CD4-positive, alpha-beta T cell (primary cell): ENCODE data around the gene PPP1R9A. TPM values are rescaled to one million over a fixed set of nuclear protein-coding genes. Genes with fewer than 3 reads are reported as not detected.

Experiments used
- ATAC-seq: fragments of 200-7000 bp; cut with Tn5 transposase; one replicate; pipeline ENCODE4 v1.10.0; 2022; ENCODE audit warnings: mild to moderate bottlenecking; ENCODE audit not compliant: poor library complexity
- CTCF ChIA-PET: fragments of 350-600 bp; sonication (Branson Sonifier 250); formaldehyde crosslinking; loops from one replicate; lab custom pipeline; 2021; ENCODE audit warnings: antibody characterized with exemption, inconsistent platforms; lab: Charles Lee
- POLR2A ChIA-PET: fragments of 350-600 bp; sonication (Branson Sonifier 250); formaldehyde crosslinking; loops from one replicate; lab custom pipeline; 2021; ENCODE audit warnings: antibody characterized with exemption, inconsistent platforms; lab: Charles Lee
- DNase-seq, 14 experiments: peaks; one replicate each; pipeline ENCODE4 v3.0.0-alpha.2; 2013 to 2020; ENCODE audit warnings: mixed read lengths in 2 of 14
- H3K27ac ChIP-seq, 2 donors: one replicate each; pipeline versions ENCODE4 v1.5.1 to v1.7.0; 2013; ENCODE audit warnings: low read length in 2 of 2, low read depth in 1 of 2, mild to moderate bottlenecking in 1 of 2
- H3K27me3 ChIP-seq, 2 experiments: 1 replicate in 1 of 2; 2 replicates in 1 of 2; pipeline versions ENCODE4 v1.6.1 to v1.7.0; 2013; ENCODE audit warnings: low read length in 2 of 2, control low read depth in 1 of 2, mild to moderate bottlenecking in 1 of 2, moderate library complexity in 1 of 2; ENCODE audit not compliant: insufficient read depth in 2 of 2, control insufficient read depth in 1 of 2
- H3K36me3 ChIP-seq: one replicate; pipeline ENCODE4 v1.6.1; 2013; ENCODE audit warnings: low read length, control low read depth; ENCODE audit not compliant: insufficient read depth
- H3K4me1 ChIP-seq: one replicate; pipeline ENCODE4 v1.6.1; 2013; ENCODE audit warnings: low read length, control low read depth; ENCODE audit not compliant: insufficient read depth
- H3K4me3 ChIP-seq: one replicate; pipeline ENCODE4 v1.5.1; 2013; ENCODE audit warnings: mild to moderate bottlenecking, low read length, moderate library complexity
- H3K9me3 ChIP-seq, 2 experiments: 1 replicate in 1 of 2; 2 replicates in 1 of 2; pipeline versions ENCODE4 v1.6.1 to v1.7.0; 2013; ENCODE audit warnings: low read length in 2 of 2, mild to moderate bottlenecking in 2 of 2, control low read depth in 1 of 2, moderate library complexity in 1 of 2; ENCODE audit not compliant: control insufficient read depth in 1 of 2, insufficient read depth in 1 of 2
- H3K27ac Mint-ChIP-seq: one replicate; pipeline ENCODE4 v1.8.0; 2020; ENCODE audit warnings: mixed read lengths
- H3K27me3 Mint-ChIP-seq: one replicate; pipeline ENCODE4 v1.8.0; 2021; ENCODE audit warnings: mixed read lengths
- H3K36me3 Mint-ChIP-seq: one replicate; pipeline ENCODE4 v1.8.0; 2021; ENCODE audit warnings: low read depth, mixed read lengths
- H3K4me1 Mint-ChIP-seq: one replicate; pipeline ENCODE4 v1.8.0; 2021; ENCODE audit warnings: low read depth, mixed read lengths
- H3K4me3 Mint-ChIP-seq: one replicate; pipeline ENCODE4 v1.8.0; 2020; ENCODE audit warnings: mild to moderate bottlenecking, mixed read lengths
- H3K9me3 Mint-ChIP-seq: one replicate; pipeline ENCODE4 v1.8.0; 2020; ENCODE audit warnings: mixed read lengths
- intact Hi-C, 2 experiments: fragments of 100-400 bp; cut with DNase I in 1 of 2; cut with micrococcal nuclease in 1 of 2; formaldehyde crosslinking; loops; one replicate each; pipeline versions ENCODE4 v1.15.1 to v1.9.0; 2023 to 2025; cut with DNase I, micrococcal nuclease
- total RNA-seq, 174 experiments: library from RNA in 2 of 174; stranded (reverse) in 2 of 174; gene quantifications; one replicate each; pipeline ENCODE4 v1.2.3 and lab custom pipeline; 2021 to 2026
- TF ChIP-seq, protein P1 (sequence below): fragments of 200-600 bp; IDR thresholded peaks from one replicate; pipeline ENCODE4 v1.8.0; 2022; ENCODE audit warnings: antibody characterized with exemption, mild to moderate bottlenecking

Gene PPP1R9A
- total RNA-seq, 2 experiments from 2014 or later: not detected

DNA sequence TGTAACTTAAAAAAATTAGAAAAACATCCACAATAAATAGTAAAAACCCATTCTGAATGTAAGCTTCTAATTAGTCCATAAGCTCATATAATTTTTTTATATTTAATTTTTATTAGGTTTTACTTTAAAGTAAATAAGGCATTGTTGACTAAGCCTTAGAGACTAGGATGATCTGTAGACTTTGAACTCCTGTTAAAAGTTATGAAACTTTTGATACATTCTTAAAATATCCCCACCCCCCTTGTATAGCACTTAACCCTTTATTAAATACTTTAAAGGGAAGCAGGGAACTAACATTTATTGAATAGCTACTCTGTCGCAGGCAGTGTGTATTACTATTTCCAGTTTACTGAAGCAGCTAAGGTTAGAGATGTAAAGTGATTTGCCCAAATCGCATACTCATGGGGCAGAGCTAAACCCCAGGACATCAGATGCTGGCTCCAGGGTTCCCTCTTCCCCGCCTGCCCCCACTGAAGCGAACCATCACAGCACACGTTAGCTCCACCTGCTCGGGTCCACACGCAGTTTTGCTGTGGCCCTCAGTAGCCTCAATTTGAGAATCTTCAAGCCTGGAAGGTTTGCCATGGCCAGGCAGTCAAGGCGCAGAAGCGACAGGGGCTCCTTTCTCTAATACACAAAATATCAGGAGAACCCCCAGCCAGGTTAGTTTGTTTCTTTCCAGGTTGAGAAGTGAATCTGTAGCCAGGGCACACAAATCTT, 416.2 kb downstream of the PPP1R9A start:
- no peak overlapping the region for H3K4me3 ChIP-seq
- H3K9me3 Mint-ChIP-seq: no peaks in the 10 kb centered on the region
- peaks cover 0 to 5% of the 10 kb centered on the region in 2 experiments for H3K27me3 ChIP-seq
- no peak for ATAC-seq
- H3K9me3 ChIP-seq: no peaks in the 10 kb centered on the region
- no peaks in the 10 kb centered on the region for H3K36me3 ChIP-seq
- POLR2A ChIA-PET: no interaction called here
- H3K4me1 ChIP-seq: no peaks in the 10 kb centered on the region
- peaks cover 10% of the 10 kb centered on the region for H3K4me1 Mint-ChIP-seq
- H3K27me3 Mint-ChIP-seq: peaks cover 19% of the 10 kb centered on the region
- intact Hi-C loops: no loop called here
- no peak overlapping the region for H3K27ac Mint-ChIP-seq
- no peak overlapping the region for H3K4me3 Mint-ChIP-seq
- no peaks in the 10 kb centered on the region for H3K36me3 Mint-ChIP-seq
- no peak overlapping the region for H3K27ac ChIP-seq
- DNase-seq: no peak
- CTCF ChIA-PET: no interaction called here
- TF ChIP-seq, protein P1, sequence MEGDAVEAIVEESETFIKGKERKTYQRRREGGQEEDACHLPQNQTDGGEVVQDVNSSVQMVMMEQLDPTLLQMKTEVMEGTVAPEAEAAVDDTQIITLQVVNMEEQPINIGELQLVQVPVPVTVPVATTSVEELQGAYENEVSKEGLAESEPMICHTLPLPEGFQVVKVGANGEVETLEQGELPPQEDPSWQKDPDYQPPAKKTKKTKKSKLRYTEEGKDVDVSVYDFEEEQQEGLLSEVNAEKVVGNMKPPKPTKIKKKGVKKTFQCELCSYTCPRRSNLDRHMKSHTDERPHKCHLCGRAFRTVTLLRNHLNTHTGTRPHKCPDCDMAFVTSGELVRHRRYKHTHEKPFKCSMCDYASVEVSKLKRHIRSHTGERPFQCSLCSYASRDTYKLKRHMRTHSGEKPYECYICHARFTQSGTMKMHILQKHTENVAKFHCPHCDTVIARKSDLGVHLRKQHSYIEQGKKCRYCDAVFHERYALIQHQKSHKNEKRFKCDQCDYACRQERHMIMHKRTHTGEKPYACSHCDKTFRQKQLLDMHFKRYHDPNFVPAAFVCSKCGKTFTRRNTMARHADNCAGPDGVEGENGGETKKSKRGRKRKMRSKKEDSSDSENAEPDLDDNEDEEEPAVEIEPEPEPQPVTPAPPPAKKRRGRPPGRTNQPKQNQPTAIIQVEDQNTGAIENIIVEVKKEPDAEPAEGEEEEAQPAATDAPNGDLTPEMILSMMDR: no peak

DNA sequence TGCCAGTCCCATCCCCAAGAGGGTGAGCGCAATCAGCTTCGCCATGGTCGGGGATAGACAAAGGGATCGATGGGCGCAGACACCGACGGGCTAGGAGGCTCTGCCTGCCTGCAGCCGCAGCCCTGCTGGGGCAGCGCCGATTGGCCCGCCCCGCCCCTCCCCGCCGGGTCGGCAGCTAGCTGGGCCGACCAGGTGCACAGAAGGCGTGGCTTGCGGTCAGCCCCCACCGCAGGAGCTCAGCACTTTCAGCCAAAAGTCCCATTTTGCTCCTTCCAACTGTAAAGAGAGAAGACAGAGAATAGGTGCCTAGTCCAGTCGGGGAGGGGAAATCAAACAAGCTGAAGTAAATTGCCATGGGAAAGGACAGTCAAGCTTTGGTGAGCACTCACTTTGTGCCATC, 417.0 kb downstream of the PPP1R9A start, which contains the start of gene PON1:
Gene PON1, minus strand, starts transcription at position 102 of the 400 bp plus-strand sequence. Its CDS starts 57 bp downstream, at position 45.
- no peaks in the 10 kb centered on the region for H3K9me3 ChIP-seq
- Mint-ChIP-seq H3K9me3 (no peaks in the 10 kb centered on the region), H3K27me3 (peaks cover 19% of the 10 kb centered on the region), H3K4me3 (no peak within 1 kb of the TSS), H3K27ac (no peak within 1 kb of the TSS), H3K36me3 (no peaks in the 10 kb centered on the region), H3K4me1 (peaks cover 10% of the 10 kb centered on the region)
- ATAC-seq (peak; percentile 49), DNase-seq (peak in 4 of 14 experiments; percentile 5 to 34 (median 8))
- TF ChIP-seq, protein P1: no peak
- H3K27me3 ChIP-seq: peaks cover 0 to 5% of the 10 kb centered on the region in 2 experiments
- intact Hi-C loops: no loop called here
- ChIA-PET POLR2A (no interaction called here), CTCF (no interaction called here)
- H3K4me1 ChIP-seq: no peaks in the 10 kb centered on the region
- no peak within 1 kb of the TSS for H3K4me3 ChIP-seq
- H3K36me3 ChIP-seq: no peaks in the 10 kb centered on the region
- no peak within 1 kb of the TSS for H3K27ac ChIP-seq

DNA sequence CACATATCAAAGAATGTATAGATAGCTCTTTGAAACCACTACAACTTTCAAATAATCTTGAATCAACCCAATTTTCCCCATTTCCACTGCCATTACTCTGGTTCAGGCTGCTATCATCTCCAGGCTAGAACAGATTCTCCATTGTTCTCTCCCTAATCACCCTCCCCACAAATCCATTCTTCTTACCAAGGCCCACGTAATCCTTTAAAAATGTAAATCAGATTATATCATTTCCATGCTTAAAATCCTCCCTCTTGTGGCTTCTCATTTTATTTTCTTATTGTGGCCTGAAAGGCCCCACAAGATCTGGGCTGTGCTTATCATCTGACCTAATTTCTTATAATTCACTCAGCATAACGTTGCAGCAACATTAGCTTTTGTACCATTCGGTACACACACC, 420.0 kb downstream of the PPP1R9A start:
- ChIA-PET POLR2A (no interaction called here), CTCF (no interaction called here)
- H3K36me3 Mint-ChIP-seq: no peaks in the 10 kb centered on the region
- Histone ChIP-seq H3K4me1 (no peaks in the 10 kb centered on the region), H3K36me3 (no peaks in the 10 kb centered on the region), H3K27me3 (peaks cover 0 to 5% of the 10 kb centered on the region in 2 experiments), H3K27ac (no peak overlapping the region), H3K4me3 (no peak overlapping the region), H3K9me3 (no peaks in the 10 kb centered on the region)
- intact Hi-C loops: no loop called here
- H3K4me1 Mint-ChIP-seq: peaks cover 25% of the 10 kb centered on the region
- H3K27ac Mint-ChIP-seq: no peak overlapping the region
- no peak overlapping the region for H3K4me3 Mint-ChIP-seq
- ATAC-seq: no peak
- TF ChIP-seq, protein P1: no peak
- no peak for DNase-seq
- H3K9me3 Mint-ChIP-seq: no peaks in the 10 kb centered on the region
- H3K27me3 Mint-ChIP-seq: peaks cover 19% of the 10 kb centered on the region
